NCI-H524 treated with DMSO at 0.1 percent for 48 hours (cell line): ENCODE results near the gene LMTK2.

Experiments used
- DNase-seq: peaks from one replicate; lab custom pipeline; 2025; lab: John Stamatoyannopoulos, UW

The LMTK2 gene

GRCh38 chr7:98137134-98137825 lies 30.6 kb downstream of the LMTK2 start:
- DNase-seq, result no peak

- no peak for DNase-seq
Measured at GRCh38 chr7:98137826-98138151, 31.1 kb downstream of the LMTK2 start.

- DNase-seq, result no peak
Measured at GRCh38 chr7:98138672-98139071, 32.0 kb downstream of the LMTK2 start.

GRCh38 chr7:98142658-98143057 lies 36.0 kb downstream of the LMTK2 start:
- no peak for DNase-seq

- DNase-seq, result no peak
Measured at GRCh38 chr7:98148607-98149006, 41.9 kb downstream of the LMTK2 start.

- DNase-seq, result no peak
Measured at GRCh38 chr7:98149116-98149692, 42.5 kb downstream of the LMTK2 start.

- DNase-seq, result no peak
Measured at GRCh38 chr7:98151884-98152283, 45.2 kb downstream of the LMTK2 start.

GRCh38 chr7:98156700-98157099 lies 50.0 kb downstream of the LMTK2 start:
- DNase-seq, result no peak

GRCh38 chr7:98157761-98158160 lies 51.1 kb downstream of the LMTK2 start:
- no peak for DNase-seq

- DNase-seq, result no peak
Measured at GRCh38 chr7:98162758-98163157, 56.1 kb downstream of the LMTK2 start.

GRCh38 chr7:98163269-98163668 lies 56.6 kb downstream of the LMTK2 start:
- DNase-seq, result no peak

- DNase-seq, result no peak
Measured at GRCh38 chr7:98163704-98164494, 57.2 kb downstream of the LMTK2 start.

GRCh38 chr7:98165827-98166667 lies 59.4 kb downstream of the LMTK2 start:
- DNase-seq, result no peak

- DNase-seq, result no peak
Measured at GRCh38 chr7:98166668-98166970, 60.0 kb downstream of the LMTK2 start.

- DNase-seq, result no peak
Measured at GRCh38 chr7:98167653-98168052, 61.0 kb downstream of the LMTK2 start.

- DNase-seq, result no peak
Measured at GRCh38 chr7:98168181-98168903, 61.7 kb downstream of the LMTK2 start.

GRCh38 chr7:98168904-98169621 lies 62.4 kb downstream of the LMTK2 start:
- DNase-seq, result no peak

- DNase-seq, result no peak
Measured at GRCh38 chr7:98170966-98171365, 64.3 kb downstream of the LMTK2 start.

- no peak for DNase-seq
Measured at GRCh38 chr7:98171449-98171848, 64.8 kb downstream of the LMTK2 start.

GRCh38 chr7:98174334-98175259 lies 67.9 kb downstream of the LMTK2 start:
- no peak for DNase-seq
